GM10248 (cell line): ENCODE data around the gene SH2D3C.

Experiments used
- CTCF ChIA-PET: fragments of 300-600 bp; sonication (Branson Sonifier 250); formaldehyde crosslinking; extraction: SDS; loops from one replicate; lab custom pipeline; 2021; ENCODE audit warnings: antibody characterized with exemption; lab: Yijun Ruan, JAX
- POLR2A ChIA-PET: fragments of 350-650 bp; sonication (Branson Sonifier 250); formaldehyde crosslinking; extraction: SDS; loops from one replicate; lab custom pipeline; 2020; ENCODE audit warnings: antibody characterized with exemption; lab: Yijun Ruan, JAX
- DNase-seq: peaks from one replicate; pipeline ENCODE4 v3.0.0; 2012; ENCODE audit errors: extremely low spot score
- CTCF ChIP-seq: IDR thresholded peaks from 2 replicates; pipeline ENCODE4 v1.5.1; 2012; ENCODE audit warnings: mild to moderate bottlenecking, low read depth; ENCODE audit errors: extremely low read depth, missing control alignments, control extremely low read depth

Gene SH2D3C

GRCh38 chr9:127689329-127690000, 89.0 kb downstream of the SH2D3C start:
- no peak for DNase-seq
- no peak for TF ChIP-seq CTCF
- CTCF ChIA-PET = no interaction called here
- POLR2A ChIA-PET = interaction anchor here (0.6 kb wide), 1 partner anchor 243 kb away, joined by 3 read pairs; no protein-coding TSS in a partner anchor
